HG03457 (cell line): ENCODE results near the gene FOXA3.
"Not testable (repeated sequence)": the region's sequence is repeated elsewhere in the genome, so short reads cannot be mapped to it uniquely, and the experiment has no call there.

ENCODE experiments used
- ATAC-seq: cut with Tn5 transposase; IDR thresholded peaks from one replicate; pipeline ENCODE4 v1.9.1; 2021; ENCODE audit warnings: moderate number of reproducible peaks; ENCODE audit not compliant: unreplicated experiment

FOXA3 gene

DNA sequence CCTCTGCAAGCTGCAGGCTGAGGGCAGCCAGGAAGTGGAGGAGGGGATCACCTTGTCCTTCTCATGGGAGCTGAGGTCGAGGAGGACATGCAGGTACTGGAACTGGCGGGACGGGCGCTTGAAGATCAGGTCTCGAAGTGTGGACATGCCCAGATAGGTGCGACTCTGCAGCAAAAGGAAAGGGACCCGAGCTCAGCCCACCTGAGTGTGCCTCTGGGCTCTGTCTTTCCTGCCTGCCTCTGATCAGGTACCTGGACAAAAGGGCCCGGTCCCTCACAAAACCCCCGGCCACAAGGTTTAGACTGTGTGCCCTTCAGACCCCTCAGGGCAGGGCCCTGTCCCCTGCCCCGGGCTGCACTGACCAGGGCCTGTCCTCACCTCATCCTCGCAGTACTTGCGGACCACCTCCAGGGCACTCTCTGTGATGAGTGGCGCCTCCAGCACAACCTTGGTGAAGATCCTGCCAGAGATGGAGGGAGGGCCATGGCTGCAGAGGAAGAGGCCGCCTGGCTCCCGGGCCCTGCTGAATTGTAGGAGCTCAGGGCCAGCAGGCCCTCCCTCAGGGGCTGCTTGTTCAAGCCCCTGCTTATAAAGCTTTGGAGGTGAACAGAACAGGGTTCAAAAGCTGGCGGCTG, 36.5 kb upstream of the FOXA3 start:
- no peak for ATAC-seq

DNA sequence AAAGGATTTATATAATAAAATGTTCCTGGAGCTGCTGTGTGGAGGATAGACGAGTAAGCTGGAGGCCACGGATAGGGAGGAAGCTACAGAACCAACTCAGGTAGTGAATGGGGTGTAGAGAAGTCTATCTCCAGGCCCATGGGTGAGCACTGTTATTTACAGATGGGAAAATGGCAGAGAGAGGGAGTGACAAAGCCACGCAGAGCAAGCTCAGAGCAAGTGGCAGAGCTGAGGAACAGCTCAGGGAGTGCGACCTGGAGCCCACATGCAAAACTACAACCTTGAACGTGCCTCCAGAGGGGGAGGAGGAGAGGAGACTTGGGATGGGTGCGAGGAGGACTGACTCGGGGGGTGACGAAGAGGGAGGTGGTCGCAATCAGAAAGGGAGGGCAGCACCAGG, 35.6 kb upstream of the FOXA3 start:
- ATAC-seq, result no peak

DNA sequence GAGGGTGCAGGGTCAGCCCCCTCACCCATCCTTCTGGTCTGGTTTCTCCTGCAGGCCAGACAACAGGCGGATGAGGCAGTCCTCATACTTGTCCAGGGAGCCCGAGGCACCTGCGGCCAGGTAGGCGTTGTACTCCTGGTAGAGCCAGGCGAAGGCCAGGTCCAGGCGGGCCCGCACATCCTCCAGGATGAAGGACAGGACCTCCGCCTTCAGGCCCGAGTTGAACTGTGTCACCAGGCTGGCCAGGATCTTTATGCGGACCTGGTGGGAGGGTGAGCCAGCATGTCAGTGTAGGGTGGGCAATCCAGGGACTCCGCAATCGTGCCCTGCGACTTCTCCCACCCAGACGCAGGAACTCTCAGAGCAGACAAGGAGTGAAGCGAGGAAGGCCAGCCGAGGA, 35.2 kb upstream of the FOXA3 start:
- ATAC-seq, result no peak

DNA sequence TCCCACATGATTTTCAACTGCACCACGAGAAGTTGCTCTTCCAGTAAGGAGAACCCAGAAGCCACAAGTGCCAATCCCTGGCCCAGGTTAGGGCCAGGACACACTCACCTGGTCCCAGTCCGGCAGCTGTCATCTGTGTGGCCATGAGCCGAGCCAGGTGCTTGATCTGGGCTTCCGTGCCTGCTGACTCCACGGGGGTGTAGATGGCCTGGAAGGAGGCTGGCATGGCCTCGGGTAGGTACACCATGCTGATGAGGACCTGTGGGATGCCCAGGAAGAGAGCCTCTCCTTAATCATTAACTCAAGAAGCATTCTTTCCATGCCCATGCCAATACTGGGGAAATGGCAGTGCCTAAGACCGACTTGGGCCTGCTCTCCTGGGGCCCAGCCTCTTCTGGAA, 29.2 kb upstream of the FOXA3 start:
- no peak for ATAC-seq

DNA sequence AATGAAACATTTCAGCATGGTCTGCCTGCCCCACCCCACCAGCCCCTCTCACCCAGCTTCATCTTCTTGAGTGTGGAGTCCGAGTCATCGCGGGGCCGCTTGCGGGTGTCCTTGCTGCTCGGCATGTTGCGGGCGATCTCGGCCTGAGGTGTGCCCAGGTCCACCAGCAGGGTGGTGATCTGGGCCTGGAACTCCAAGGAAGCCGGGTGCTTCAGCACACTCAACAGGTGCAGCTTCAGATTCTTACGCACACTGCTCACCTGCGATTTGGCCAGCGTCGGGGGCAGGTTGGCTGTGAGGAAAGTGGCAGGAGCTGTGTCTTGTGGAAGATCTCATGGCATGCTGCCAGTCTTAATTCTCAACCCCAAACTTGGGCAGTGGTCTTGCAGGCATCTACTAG, 21.9 kb upstream of the FOXA3 start:
- ATAC-seq, result no peak

DNA sequence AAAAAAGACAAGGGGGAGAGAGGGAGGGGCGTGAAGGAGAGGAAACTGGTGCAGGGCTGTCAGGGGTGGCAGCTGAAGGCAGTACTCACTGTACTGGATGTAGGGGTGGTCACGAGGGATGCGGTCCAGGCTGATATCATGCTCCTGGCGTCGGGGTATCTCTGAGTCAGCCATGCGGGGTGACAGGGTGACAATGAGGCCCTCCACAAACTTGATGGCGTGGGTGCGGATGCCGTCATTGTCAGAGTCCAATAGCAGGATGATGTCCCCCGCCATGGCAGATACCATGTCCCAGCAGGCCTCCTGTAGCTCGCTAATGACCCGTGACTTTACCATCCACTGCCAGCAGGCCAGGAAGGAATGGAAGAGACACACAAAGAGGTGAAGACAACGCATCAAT, 16.5 kb upstream of the FOXA3 start:
- ATAC-seq, result no peak

DNA sequence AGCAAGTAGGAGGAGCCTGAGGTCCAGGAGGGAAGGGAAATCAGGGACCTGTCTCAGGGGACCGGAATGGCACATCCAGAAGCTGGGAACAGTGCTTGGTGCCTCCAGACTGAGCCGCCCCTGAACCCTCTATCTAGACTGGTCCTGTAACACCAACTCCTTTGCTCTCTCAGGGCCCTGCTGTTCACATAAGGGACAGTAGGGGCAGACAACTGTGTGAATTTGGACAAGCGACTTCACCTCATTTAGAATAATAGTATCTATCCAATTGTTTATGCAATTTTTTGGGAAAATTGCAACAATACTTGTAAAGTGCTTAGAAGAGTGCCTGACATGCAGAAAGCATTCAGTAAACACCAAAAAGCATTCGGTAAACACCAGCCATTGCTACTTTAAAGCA, 15.2 kb upstream of the FOXA3 start:
- ATAC-seq, result no peak

DNA sequence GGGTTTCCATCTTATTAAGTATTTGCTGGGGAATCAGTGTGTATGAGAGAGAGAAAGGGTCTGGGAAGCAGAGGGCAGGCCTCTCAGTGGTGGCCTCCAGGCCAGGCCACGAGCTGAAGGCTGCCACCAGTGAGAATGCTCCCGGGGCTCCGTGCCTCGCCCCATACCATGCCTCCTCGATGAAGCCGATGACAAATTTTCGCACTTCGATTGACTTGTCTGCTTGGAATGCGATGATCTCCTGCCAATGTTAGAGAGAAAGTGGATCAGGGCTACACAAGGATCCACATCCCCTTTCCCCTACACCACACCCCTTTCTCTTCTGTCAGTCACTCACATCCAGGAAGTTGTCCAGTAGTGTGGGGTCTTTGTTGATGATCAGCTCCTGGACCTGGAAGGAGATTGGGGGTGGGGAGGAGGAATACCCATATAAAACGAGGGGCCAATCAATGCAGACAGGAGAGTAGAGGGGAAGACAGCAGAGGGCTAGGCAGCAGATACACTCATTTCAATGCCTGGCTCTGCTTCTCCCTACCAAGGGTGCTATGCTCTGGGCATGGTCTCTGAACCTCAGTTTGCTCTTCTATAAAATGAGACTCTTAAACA, 11.9 kb upstream of the FOXA3 start:
- no peak for ATAC-seq

DNA sequence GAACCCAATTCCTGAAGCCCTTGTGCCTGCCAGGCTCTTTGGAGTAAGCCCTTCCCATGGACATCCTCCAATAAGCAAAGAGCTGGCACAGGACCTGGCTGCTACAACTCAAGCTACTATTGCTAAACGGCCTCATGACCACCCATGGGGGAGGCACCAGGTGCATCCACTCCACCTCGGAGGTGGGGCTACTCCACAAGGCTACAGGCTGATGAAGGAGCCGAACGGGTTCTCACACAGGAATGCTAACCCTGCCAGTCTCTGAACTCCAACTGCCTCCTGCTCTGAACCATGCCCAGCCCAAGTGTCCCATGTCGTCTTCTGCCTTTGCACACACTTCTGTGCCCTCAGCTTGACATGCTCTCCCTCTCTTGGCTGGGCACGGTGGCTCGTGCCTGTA, 11.1 kb upstream of the FOXA3 start:
- no peak for ATAC-seq

DNA sequence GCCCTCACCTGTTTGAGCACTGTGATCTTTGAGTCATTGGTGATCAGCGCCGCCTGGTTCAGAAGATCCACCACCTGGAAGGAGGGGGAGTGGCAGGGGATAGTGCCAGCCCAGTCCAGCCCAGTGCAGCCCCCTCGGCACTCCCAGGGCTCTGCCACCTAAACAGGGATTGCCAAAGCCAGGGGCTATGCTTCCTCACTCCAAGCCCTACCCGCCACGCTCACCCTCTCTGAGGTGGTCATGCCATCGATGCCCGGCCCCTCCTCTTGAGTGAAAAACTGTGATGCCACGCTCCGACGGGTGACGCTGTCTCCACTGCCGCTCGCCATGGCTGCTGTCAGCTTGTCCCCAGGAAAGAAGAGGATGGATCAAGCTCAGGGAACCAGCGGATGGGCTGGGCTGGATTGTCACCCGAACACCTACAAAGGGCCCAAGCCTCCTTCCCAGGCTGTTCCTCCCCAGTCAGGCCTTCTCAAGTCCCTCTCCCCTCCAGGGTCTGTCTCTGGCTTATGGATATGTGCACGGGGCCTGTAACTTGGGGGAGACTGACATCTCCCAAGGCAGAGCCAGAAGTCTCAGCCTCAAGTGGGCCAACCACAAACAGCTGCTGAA, 9.9 kb upstream of the FOXA3 start:
- no peak for ATAC-seq

DNA sequence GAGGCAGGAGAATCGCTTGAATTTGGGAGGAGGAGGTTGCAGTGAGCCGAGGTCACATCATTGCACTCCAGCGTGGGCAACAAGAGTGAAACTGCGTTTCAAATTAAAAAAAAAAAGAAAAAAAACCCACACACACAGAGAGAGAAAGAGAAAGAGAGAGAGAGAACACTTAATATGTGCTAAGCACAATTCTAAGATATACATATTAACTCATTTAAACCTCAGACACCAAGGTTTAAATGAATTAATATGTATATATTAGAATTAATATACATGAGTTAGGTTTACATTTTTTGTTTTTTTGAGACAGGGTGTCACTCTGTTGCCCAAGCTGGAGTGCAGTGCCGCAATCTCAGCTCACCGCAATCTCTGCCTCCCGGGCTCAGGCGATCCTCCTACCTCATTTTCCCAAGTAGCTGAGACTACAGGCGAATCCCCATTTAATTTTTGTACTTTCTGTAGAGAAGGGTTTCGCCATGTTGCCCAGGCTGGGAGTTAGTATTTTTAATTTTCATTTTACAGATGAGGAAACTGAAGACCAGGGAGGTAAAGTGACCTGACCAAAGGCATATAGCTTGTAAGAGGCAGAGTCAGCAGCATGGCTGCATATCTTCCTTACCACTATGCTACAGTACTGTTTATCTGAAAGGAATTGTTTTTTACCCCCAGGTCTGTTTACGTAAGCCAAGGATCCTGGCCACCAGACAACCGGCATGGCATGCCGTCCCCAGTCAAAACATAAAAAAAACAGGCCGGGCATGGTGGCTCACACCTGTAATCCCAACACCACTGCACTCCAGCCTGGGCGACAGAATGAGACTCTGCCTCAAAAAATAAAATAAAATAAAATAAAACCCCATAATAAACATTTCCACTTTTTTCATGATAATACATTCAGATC, 3.5 kb upstream of the FOXA3 start:
- no peak for ATAC-seq

DNA sequence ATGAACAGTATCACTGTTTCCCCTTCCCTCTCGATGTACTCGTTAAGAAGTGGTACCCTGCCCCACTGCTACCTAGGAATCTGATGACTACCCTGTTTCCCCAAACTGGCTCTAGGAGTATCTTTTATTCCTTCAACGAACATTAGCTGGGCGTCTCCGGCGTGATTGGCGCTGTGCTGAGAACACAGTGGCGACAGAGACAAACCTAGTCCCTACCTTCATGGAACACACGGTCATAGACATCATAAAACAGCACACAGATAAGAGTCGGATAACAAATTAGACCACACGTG, 1.9 kb upstream of the FOXA3 start:
- no peak for ATAC-seq

DNA sequence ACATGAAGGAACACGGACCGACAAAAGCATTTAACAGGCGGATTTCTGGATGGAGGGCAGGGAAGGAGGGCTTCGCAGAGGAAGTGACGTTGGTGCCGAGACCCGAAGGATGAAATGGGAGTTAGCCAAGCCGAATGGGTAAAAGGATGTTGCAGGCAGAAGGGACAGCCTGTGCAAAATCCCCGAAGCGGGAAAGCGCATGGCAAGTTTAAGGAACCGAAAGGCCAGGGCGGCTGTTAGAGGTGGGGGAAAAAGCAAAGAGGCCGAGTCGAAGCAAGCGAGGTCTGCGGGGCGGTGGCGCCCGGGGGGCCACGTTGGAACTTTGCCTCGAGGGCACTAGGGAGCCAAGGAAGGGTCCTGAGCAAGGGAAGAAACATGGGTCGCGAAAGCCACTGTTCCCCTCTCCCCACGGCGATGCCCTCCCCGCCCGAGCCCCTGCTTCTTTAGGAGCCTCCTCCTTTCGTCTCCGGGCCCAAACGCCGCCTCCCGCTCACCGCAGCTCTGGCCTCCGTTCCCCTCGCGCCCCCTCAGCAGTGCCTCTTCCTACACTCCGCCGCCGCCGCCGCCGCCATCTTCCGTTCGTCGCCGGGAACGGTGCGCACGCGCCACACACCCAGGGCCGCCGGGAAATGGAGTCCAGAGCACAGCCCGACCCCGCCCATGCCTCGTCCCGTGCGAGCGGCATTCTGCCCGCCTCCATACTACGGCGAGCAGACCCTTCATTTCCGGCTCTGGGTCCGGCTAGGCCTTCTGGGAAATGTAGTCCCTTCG, 1.4 kb upstream of the FOXA3 start, which contains the start of gene SYMPK:
TSS of gene SYMPK (minus strand) at position 584 of the 771 bp plus-strand sequence. CDS start 8,652 bp downstream, outside the sequence.
- peak; percentile 72 for ATAC-seq

DNA sequence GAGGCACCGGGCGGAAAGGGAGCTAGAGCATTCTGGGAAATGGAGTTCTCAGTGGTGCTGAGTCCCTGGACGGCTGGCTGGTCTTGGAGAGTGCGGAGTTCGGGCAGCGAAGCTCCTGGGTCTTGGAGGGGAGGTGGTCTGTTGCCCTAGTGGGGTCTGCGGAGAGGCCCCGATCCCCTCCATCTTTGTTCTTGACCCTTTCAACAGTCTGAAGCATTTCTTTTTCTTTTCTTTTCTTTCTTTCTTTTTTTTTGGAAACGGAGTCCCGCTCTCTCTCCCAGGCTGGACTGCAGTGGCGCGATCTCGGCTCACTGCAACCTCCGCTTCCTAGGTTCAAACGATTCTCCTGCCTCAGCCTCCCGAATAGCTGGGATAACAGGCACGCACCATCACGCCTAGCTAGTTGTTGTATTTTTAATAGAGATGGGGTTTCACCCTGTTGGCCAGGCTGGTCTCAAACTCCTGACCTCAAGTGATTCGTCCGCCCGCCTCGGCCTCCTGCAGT, 739 bp upstream of the FOXA3 start:
- ATAC-seq, result no peak

DNA sequence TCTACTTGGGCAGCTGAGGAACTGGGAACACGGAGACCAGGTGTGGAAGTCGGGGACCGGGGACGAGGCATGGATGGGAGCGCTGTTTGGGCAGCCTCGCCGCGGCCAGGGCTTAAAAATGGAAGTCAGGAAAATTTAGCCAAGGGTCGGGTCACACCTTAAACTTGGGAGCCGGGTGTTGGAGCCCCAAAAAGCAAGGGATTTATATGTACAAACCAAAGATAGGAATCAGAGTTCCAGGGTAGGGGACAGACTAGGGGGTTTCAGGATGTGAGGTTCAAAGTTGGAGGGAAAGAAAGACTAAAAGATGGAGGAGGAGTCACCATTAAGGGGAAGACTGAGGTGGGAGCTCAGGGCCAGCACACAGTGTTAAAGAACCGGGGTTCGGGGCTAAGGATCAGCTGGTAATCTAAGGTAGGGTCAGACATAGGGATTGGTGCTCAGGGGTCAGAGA, 530 bp downstream of the FOXA3 start:
- ATAC-seq, result no peak

DNA sequence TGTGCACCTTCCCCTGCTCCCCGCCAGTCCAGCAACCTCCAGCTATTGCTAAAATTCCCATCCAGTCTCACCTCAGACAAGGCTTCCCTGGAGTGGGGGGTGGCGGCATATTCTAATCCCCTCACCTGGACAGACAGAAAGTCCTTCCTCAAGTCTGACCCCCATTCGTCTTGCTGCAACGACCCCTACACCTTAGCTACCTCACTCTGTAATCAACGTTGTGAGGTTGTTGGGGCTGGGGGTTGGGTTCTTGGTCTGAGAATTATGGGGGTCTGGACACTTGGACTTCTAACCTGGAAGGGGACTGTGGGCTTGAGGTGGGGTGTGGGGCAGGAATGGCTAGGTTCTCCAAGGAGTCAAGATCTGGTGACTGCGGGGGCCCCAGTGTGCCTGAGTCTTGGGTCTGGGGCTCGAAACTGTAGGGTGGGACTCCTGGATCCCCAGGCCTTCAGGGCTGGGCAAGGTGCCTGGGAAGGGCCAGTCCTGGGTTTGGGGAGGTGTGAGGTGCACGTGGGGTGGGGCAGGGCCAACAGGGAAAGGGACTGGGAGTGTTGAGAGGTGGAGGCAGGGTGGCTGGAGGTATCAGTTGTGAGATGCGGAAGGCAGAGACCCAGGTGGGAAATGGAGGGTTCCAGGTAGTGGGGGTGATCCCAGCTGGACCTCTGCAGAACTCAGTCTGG, 1.3 kb downstream of the FOXA3 start:
- ATAC-seq, result no peak

DNA sequence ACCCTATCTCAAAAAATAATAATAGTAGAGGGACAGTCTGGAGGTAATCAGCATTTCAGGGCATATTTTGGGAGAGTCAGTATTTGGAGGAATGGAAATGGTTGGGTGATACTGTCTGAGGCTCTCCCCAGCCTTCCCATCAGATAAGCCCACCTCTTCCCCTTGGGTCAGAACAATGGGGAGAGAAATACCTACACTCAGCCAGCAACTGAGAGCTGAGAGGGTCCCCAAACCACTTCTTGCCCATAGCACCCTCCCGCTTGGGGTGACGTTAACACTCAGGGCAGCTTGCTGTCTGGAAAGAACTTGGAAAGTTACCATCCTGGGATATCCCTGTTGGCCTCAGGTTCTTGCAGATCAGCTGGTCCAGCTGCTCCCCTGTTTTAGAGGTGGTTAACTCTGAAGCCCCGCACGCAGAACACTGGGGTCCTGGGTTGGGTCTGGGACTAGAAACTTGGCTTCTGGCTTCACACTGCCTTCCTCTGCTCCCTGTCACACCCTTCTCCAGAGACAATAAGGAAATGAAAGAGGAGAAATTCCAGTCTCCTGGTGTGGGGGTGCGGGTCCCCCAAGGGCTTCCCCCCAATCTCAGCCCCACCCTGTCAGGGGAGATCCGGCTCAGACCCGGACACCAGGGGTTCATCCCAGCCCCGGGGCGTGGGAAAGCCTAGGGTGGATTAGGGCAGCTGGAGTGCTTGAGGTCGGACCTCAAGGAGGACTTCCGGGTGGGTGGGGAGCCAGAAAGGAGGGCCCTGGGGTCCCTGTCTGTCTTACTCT, 2.5 kb downstream of the FOXA3 start:
- no peak for ATAC-seq

DNA sequence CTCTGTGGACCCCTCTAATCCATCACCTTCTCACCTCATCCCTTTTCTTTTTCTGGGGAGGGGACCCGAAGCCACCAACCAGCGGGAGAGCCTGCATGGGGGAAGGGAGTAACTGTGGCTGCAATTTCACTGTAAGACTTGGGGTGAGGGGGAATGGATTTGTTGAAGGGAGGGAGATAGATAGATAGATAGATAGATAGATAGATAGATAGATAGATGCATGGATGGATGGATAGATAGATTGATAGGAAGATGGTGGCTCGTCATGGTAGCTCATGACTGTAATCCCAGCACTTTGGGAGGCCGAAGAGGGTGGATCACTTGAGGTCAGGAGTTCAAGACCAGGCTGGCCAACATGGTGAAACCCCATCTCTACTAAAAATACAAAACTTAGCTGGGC, 3.1 kb downstream of the FOXA3 start:
- not testable (repeated sequence) for ATAC-seq

DNA sequence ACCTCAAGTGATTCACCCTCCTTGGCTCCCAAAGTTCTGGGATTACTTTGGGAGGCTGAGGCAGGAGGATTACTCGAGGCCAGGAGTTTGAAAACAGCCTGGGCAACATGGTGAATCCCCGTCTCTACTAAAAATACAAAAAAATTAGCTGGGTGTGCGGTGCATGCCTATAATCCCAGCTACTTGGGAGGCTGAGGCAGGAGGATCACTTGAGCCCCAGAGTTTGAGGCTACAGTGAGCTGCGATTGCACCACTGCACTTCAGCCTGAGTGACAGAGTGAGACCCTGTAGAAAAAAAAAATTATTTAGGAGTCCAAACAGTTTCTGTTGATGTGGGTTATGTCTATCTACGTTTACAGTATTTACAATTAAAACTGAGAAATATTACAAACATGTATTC, 6.7 kb downstream of the FOXA3 start:
- no peak for ATAC-seq
